ENCODE data around the gene DPM3. TPM values are rescaled to one million over a fixed set of nuclear protein-coding genes. Genes with fewer than 3 reads are reported as not detected.

DPM3 gene
- total and polyA plus RNA-seq, 2 experiments from 2014 or later = 13.6 to 71.4 TPM

DNA sequence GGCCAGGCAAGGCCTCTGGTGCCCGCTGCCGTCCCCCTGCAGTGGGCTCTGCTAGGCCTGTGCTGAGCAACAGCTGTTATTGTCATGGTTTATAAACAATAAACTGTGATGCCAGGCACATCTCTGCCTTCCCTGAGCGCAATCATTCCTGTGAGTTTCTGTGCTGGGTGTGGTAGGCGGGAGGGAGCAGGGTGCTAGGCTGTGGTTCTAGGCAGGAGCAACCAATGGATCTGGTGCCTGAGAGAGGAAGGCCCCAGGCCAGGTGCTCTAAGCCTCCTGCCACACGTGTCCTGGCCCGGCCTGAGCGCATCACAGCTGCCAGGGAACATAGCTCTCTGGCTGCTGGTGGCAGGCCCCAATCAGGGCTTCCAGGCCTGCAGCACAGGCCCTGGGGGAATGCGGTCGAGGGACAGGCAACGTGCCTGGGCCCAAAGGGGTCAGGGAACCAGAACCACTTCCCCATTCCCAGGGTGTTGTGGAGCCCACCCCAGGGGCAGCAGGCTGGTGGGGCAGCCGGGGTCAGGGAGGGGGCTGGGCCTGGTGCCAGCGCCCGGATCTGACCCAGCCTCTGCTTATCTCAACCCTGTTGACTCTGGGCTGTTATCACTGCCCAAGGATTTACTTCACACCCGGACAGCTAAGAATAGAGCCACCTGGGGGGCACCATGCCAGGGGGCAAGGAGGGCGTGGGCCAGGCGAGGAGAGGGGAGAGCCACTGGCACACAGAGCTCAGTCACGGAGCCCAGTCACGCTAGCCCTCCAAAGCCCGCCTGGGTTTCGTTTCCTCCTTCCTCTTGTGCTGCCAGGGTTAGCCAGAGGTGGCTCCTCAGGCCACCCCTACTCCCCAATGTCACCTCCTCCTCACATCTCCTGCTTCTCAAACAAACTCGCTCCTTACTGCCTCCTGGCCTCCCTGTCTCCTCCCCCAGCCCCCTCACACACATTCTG is 44.8 kb upstream of the DPM3 start:
- Histone ChIP-seq H2AFZ (no peak overlapping the region), H3K4me3 (no peak overlapping the region), H3F3A (replicated peaks; ENCODE audit: low read depth) (0 out of 2 replicates have a peak, but pooled peaks cover 3% of the 10 kb centered on the region), H3K27ac (ENCODE audit: low read depth) (no peak overlapping the region), H3K4me1 (ENCODE audit: insufficient read depth) (peaks cover 17% of the 10 kb centered on the region), H4K20me1 (replicated peaks; ENCODE audit: insufficient read depth) (no peaks in the 10 kb centered on the region), H3K79me2 (replicated peaks; ENCODE audit: insufficient read depth) (no peaks in the 10 kb centered on the region), H3K9me2 (ENCODE audit: insufficient read depth) (no peaks in the 10 kb centered on the region), H3K27me3 (ENCODE audit: insufficient read depth) (no peaks in the 10 kb centered on the region), H3K4me2 (0 out of 2 replicates have a peak overlapping the region, but pooled peaks have one; percentile 43), H3K36me3 (ENCODE audit: insufficient read depth) (peaks cover 3% of the 10 kb centered on the region; the same call in 1 of the 2 replicates)
- ATAC-seq (peak; percentile 60), DNase-seq (ENCODE audit: low spot score) (peak; percentile 52)
- H3K36me3 Mint-ChIP-seq (ENCODE audit: low read depth) = peaks cover 24% of the 10 kb centered on the region
- H3K9me3 Mint-ChIP-seq = 0 out of 3 replicates have a peak, but pooled peaks cover 2% of the 10 kb centered on the region
- TF ChIP-seq CREB1 (CRISPR knock-in tag; IDR thresholded peaks at IDR 0.05; ENCODE audit: low read depth) = no peak
- H3K4me1 Mint-ChIP-seq = peaks cover 30% of the 10 kb centered on the region
- peak overlapping the region; percentile 11; the same call in 1 of the 3 replicates for H3K4me3 Mint-ChIP-seq
- H3K27ac Mint-ChIP-seq = peak overlapping the region; percentile 44
- peaks cover 20% of the 10 kb centered on the region for H3K27me3 Mint-ChIP-seq (ENCODE audit: insufficient read depth, low read depth, poor library complexity)

DNA sequence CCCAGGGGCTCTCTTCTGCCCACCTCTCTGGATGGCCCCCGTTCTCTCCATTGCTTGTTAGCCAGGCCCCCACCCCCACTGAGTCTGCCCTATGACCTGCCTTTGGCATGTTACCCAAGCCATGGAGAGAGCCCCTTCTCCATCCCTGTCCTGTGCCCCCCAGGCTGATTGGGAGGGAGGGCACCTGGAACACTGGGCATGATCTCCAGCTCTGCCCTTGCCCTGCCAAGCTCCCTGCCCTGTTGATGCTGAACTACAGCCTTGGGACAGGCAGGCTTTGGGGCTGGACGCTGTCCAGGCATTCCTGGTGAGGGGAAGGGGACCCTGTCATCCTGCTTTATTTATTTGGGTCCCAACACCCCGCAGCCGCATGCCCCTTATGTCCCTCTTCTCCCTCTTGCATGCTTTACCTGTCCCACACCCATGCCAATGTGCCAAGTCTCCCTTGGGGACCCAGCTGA is 44.0 kb upstream of the DPM3 start:
- ATAC-seq = no peak

DNA sequence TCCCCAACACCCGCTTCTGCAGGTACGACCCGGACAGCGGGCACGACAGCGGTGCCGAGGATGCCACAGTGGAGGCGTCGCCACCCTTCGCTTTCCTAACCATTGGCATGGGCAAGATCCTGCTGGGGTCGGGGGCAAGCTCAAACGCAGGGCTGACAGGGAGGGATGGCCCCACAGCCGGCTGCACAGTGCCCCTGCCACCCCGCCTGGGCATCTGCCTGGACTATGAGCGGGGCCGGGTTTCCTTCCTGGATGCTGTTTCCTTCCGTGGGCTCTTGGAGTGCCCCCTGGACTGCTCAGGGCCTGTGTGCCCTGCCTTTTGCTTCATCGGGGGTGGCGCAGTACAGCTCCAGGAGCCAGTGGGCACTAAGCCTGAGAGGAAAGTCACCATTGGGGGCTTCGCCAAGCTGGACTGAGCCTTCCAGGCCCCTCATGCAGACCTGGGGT is 43.5 kb upstream of the DPM3 start:
- Mint-ChIP-seq H3K27ac (no peak overlapping the region), H3K27me3 (ENCODE audit: insufficient read depth, low read depth, poor library complexity) (peaks cover 20% of the 10 kb centered on the region), H3K36me3 (ENCODE audit: low read depth) (peaks cover 37% of the 10 kb centered on the region), H3K9me3 (0 out of 3 replicates have a peak, but pooled peaks cover 2% of the 10 kb centered on the region), H3K4me3 (no peak overlapping the region; the same call in 2 of the 3 replicates), H3K4me1 (peaks cover 30% of the 10 kb centered on the region)
- no peak for DNase-seq (ENCODE audit: low spot score)
- no peak overlapping the region for H3K4me3 ChIP-seq
- no peak for TF ChIP-seq JUNB (IDR thresholded peaks at IDR 0.05; ENCODE audit: unreplicated experiment)
- no peak for TF ChIP-seq EZH2phosphoT487 (IDR thresholded peaks at IDR 0.05; ENCODE audit: unreplicated experiment)
- TF ChIP-seq CREB1 (CRISPR knock-in tag; IDR thresholded peaks at IDR 0.05; ENCODE audit: low read depth) = no peak
- TF ChIP-seq, protein P1, sequence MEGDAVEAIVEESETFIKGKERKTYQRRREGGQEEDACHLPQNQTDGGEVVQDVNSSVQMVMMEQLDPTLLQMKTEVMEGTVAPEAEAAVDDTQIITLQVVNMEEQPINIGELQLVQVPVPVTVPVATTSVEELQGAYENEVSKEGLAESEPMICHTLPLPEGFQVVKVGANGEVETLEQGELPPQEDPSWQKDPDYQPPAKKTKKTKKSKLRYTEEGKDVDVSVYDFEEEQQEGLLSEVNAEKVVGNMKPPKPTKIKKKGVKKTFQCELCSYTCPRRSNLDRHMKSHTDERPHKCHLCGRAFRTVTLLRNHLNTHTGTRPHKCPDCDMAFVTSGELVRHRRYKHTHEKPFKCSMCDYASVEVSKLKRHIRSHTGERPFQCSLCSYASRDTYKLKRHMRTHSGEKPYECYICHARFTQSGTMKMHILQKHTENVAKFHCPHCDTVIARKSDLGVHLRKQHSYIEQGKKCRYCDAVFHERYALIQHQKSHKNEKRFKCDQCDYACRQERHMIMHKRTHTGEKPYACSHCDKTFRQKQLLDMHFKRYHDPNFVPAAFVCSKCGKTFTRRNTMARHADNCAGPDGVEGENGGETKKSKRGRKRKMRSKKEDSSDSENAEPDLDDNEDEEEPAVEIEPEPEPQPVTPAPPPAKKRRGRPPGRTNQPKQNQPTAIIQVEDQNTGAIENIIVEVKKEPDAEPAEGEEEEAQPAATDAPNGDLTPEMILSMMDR (conservative IDR thresholded peaks at IDR 0.05; ENCODE audit: low read depth in 2 of 2) = no peak
- no peak for TF ChIP-seq ZNF331 (CRISPR knock-in tag; IDR thresholded peaks at IDR 0.05; ENCODE audit: low read depth)
- TF ChIP-seq NANOG (IDR thresholded peaks at IDR 0.05; ENCODE audit: borderline replicate concordance) = no peak
- no peak for TF ChIP-seq POLR2AphosphoS5 (IDR thresholded peaks at IDR 0.05; ENCODE audit: low read depth)
- TF ChIP-seq EZH2 (IDR thresholded peaks at IDR 0.05; ENCODE audit: low read depth, unreplicated experiment) = no peak
- TF ChIP-seq, protein P2, sequence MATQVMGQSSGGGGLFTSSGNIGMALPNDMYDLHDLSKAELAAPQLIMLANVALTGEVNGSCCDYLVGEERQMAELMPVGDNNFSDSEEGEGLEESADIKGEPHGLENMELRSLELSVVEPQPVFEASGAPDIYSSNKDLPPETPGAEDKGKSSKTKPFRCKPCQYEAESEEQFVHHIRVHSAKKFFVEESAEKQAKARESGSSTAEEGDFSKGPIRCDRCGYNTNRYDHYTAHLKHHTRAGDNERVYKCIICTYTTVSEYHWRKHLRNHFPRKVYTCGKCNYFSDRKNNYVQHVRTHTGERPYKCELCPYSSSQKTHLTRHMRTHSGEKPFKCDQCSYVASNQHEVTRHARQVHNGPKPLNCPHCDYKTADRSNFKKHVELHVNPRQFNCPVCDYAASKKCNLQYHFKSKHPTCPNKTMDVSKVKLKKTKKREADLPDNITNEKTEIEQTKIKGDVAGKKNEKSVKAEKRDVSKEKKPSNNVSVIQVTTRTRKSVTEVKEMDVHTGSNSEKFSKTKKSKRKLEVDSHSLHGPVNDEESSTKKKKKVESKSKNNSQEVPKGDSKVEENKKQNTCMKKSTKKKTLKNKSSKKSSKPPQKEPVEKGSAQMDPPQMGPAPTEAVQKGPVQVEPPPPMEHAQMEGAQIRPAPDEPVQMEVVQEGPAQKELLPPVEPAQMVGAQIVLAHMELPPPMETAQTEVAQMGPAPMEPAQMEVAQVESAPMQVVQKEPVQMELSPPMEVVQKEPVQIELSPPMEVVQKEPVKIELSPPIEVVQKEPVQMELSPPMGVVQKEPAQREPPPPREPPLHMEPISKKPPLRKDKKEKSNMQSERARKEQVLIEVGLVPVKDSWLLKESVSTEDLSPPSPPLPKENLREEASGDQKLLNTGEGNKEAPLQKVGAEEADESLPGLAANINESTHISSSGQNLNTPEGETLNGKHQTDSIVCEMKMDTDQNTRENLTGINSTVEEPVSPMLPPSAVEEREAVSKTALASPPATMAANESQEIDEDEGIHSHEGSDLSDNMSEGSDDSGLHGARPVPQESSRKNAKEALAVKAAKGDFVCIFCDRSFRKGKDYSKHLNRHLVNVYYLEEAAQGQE (IDR thresholded peaks at IDR 0.05; ENCODE audit: unreplicated experiment) = no peak
- TF ChIP-seq, protein P3, sequence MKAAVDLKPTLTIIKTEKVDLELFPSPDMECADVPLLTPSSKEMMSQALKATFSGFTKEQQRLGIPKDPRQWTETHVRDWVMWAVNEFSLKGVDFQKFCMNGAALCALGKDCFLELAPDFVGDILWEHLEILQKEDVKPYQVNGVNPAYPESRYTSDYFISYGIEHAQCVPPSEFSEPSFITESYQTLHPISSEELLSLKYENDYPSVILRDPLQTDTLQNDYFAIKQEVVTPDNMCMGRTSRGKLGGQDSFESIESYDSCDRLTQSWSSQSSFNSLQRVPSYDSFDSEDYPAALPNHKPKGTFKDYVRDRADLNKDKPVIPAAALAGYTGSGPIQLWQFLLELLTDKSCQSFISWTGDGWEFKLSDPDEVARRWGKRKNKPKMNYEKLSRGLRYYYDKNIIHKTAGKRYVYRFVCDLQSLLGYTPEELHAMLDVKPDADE (IDR thresholded peaks at IDR 0.05) = no peak
- no peaks in the 10 kb centered on the region for H3K79me2 ChIP-seq (replicated peaks; ENCODE audit: insufficient read depth)
- peaks cover 13% of the 10 kb centered on the region; the same call in 1 of the 2 replicates for H3K36me3 ChIP-seq (ENCODE audit: insufficient read depth)
- no peaks in the 10 kb centered on the region for H3K9me2 ChIP-seq (ENCODE audit: insufficient read depth)
- H3K4me1 ChIP-seq (ENCODE audit: insufficient read depth) = peaks cover 17% of the 10 kb centered on the region
- H4K20me1 ChIP-seq (replicated peaks; ENCODE audit: insufficient read depth) = no peaks in the 10 kb centered on the region
- no peaks in the 10 kb centered on the region for H3K27me3 ChIP-seq (ENCODE audit: insufficient read depth)
- H3F3A ChIP-seq (replicated peaks; ENCODE audit: low read depth) = 0 out of 2 replicates have a peak, but pooled peaks cover 3% of the 10 kb centered on the region
- ATAC-seq = no peak
- H2AFZ ChIP-seq = no peak overlapping the region
- no peak overlapping the region for H3K27ac ChIP-seq (ENCODE audit: low read depth)
- no peak overlapping the region for H3K4me2 ChIP-seq

More for the DNA sequence above, 44.0 kb upstream of the DPM3 start:
- Histone ChIP-seq H3K27me3 (ENCODE audit: insufficient read depth) (no peaks in the 10 kb centered on the region), H4K20me1 (replicated peaks; ENCODE audit: insufficient read depth) (no peaks in the 10 kb centered on the region), H3K79me2 (replicated peaks; ENCODE audit: insufficient read depth) (no peaks in the 10 kb centered on the region), H3K27ac (ENCODE audit: low read depth) (no peak overlapping the region), H3K4me2 (no peak overlapping the region), H3K9me2 (ENCODE audit: insufficient read depth) (no peaks in the 10 kb centered on the region), H2AFZ (no peak overlapping the region), H3F3A (replicated peaks; ENCODE audit: low read depth) (0 out of 2 replicates have a peak, but pooled peaks cover 3% of the 10 kb centered on the region), H3K4me3 (no peak overlapping the region), H3K4me1 (ENCODE audit: insufficient read depth) (peaks cover 17% of the 10 kb centered on the region), H3K36me3 (ENCODE audit: insufficient read depth) (peaks cover 10% of the 10 kb centered on the region; the same call in 1 of the 2 replicates)
- H3K4me1 Mint-ChIP-seq = peaks cover 30% of the 10 kb centered on the region
- no peak overlapping the region for H3K27ac Mint-ChIP-seq
- H3K9me3 Mint-ChIP-seq = 0 out of 3 replicates have a peak, but pooled peaks cover 2% of the 10 kb centered on the region
- no peak for DNase-seq (ENCODE audit: low spot score)
- no peak overlapping the region for H3K4me3 Mint-ChIP-seq
- H3K36me3 Mint-ChIP-seq (ENCODE audit: low read depth) = peaks cover 31% of the 10 kb centered on the region
- TF ChIP-seq STAT1 (IDR thresholded peaks at IDR 0.05; ENCODE audit: unreplicated experiment) (no peak), POLR2AphosphoS5 (IDR thresholded peaks at IDR 0.05; ENCODE audit: low read depth) (no peak)
- H3K27me3 Mint-ChIP-seq (ENCODE audit: insufficient read depth, low read depth, poor library complexity) = peaks cover 20% of the 10 kb centered on the region
